Measurements from ENCODE around the gene TUBG1.
"Not testable (repeated sequence)": the region's sequence is repeated elsewhere in the genome, so short reads cannot be mapped to it uniquely, and the experiment has no call there.

TUBG1 gene

DNA sequence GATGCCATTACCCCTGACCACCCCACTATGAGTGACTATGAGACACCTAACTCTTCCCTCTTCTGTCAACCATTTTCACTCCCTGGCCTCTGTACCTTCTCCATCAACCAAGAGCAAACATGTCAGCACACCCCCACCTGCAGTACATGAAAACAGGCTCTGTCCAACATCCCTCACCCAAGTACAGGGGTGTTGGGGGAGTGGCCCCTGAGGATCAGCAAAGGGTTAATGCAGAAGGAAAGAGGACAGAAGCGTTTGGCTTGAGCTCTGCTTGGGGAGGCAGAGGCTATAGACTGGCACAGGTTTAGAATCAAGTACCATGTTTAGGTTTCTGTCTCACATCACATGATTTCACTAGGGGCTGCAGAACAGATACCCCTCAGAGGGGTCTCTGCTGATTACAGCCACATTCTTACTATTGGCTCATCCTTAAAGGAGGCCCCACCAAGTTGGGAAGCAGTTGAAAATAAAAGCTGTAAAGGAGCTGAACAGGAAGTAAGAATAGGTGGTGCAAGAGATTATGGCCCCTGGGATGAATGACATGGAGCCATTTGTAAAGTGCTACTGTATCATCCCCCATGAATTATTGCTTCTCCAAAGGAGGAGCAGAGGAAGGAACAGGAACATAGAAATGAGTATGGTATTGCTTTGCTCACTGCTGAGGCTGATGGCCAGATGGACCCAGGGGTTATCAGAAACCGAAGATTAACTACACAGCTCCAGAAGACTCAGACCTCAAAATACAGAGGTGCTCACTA lies 29.5 kb upstream of the TUBG1 start:
- DNase-seq, result no peak

DNA sequence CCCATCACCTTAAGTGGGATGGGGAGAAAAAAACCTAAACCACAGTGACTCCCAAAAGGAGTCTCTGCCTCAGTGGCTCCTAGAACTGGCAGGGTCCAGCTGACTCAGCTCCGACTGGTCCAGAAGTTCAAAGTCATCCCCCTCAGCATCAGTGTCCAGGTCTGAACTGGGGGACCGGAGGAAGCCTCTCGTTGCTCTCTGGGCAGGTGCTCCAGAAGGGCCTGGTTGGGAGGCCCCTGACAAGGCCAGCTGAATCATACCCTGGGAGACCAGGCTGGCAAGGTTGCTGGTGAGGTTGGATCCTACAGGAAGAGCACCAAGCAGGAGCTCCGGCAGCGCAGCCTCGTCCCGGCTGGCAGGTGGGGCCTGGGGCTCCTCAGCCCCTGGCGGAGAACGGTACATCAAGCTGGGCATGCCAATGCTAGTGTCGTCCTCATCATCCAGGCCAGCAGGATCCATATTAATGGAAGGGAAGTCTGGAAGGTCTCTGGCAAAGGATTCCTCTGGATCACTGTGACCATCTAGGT lies 27.7 kb upstream of the TUBG1 start:
- DNase-seq, result no peak

- no peak for DNase-seq
These were observed 24.6 kb upstream of the TUBG1 start for GRCh38 chr17:42584880-42585279.

DNA sequence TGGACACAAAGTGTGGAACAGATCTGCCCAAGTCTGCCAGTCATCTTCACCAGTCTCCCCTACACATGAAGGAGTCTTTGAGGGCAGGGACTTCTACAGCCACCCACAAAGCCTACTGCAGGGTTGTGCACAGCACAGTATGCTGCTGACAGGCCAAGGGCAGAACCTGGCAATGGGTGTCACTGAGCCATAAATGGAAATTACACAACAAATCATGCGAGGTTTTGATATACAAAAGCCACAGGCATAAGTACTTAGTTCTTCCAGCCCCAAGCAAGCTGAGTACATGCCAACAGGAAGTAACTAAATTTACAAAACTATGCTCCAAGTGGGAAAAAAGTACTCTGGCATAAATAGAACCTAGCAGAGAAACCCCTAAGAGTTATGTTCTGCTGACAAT lies 24.1 kb upstream of the TUBG1 start:
- DNase-seq, result no peak

DNA sequence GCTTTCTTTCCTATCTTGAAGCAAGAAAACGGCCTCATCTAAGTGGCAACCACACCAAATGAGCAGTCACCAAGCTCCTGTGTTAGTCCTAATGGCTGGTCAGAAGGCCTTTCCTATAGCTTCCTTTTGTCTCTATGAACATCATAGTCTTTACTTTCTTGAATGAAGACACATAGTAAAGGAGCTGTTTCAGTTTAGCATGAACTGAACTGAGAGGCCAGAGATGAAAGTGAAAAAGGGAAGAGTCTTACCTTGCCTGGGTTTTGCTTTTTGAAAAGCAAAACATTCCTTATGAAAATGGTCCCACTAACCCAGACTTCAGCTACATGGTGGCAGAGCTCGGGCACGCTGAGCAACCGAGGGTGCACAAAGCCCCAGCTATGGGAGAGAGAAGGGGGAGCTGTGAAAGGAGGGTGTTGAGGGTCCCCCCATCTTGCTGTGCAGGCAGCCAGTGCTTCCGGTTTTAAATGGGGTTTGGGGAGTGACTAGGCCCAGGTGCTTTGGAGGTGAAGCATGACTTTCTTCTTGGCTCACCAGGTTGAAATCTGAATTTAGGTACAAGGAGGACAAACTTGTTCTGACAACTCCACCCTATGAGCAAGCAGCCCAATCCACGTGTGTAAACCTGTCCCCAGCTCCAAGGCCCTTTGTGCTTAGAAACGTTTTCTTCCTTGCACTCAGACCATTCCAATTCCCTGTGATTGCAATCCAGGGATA lies 22.8 kb upstream of the TUBG1 start:
- no peak for DNase-seq

GRCh38 chr17:42590886-42591285 lies 18.6 kb upstream of the TUBG1 start:
- DNase-seq, result no peak

DNA sequence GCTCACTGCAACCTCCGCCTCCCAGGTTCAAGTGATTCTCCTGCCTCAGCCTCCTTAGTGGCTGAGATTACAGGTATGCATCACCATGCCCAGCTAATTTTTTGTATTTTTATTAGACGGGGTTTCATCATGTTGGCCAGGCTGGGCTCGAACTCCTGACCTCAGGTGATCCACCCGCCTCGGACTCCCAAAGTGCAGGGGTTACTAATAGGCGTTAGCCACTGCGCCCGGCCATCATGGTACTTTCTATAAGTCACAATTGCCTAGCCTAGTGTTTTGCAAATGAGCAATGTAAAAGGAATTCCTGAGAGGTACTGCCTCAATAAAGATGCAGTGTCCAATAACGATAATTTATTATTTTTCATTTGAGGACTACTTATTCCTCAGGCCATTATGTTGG lies 18.1 kb upstream of the TUBG1 start:
- DNase-seq, result no peak

GRCh38 chr17:42596386-42596785 lies 13.1 kb upstream of the TUBG1 start:
- DNase-seq, result no peak

DNA sequence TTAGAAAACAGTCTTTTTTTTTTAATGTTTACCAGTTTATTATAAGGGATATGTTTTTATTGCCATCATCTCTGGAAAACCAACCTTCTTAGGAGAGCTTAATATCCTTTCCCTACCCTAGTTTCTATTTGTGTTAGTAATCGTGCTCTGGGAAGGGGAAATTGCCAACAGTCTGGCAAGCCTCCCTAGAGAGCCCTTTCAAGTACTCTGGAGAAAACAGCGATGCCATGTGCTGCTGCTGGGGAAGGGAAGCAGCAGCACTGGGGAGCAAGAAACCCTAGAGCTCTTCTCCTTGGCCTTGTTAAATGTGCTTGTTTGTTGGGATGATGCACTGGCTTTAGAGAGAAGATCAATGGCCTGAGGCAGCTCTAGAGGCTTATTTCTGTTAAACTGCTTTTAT lies 10.6 kb upstream of the TUBG1 start:
- no peak for DNase-seq

GRCh38 chr17:42603318-42603717 lies 6.2 kb upstream of the TUBG1 start:
- DNase-seq, result no peak

- DNase-seq, result no peak
These were observed 1.7 kb upstream of the TUBG1 start for GRCh38 chr17:42607769-42608168.

GRCh38 chr17:42608305-42609181 lies 940 bp upstream of the TUBG1 start:
- DNase-seq, result peak in 4 of 6 experiments; percentile 24 to 66 (median 37)

DNA sequence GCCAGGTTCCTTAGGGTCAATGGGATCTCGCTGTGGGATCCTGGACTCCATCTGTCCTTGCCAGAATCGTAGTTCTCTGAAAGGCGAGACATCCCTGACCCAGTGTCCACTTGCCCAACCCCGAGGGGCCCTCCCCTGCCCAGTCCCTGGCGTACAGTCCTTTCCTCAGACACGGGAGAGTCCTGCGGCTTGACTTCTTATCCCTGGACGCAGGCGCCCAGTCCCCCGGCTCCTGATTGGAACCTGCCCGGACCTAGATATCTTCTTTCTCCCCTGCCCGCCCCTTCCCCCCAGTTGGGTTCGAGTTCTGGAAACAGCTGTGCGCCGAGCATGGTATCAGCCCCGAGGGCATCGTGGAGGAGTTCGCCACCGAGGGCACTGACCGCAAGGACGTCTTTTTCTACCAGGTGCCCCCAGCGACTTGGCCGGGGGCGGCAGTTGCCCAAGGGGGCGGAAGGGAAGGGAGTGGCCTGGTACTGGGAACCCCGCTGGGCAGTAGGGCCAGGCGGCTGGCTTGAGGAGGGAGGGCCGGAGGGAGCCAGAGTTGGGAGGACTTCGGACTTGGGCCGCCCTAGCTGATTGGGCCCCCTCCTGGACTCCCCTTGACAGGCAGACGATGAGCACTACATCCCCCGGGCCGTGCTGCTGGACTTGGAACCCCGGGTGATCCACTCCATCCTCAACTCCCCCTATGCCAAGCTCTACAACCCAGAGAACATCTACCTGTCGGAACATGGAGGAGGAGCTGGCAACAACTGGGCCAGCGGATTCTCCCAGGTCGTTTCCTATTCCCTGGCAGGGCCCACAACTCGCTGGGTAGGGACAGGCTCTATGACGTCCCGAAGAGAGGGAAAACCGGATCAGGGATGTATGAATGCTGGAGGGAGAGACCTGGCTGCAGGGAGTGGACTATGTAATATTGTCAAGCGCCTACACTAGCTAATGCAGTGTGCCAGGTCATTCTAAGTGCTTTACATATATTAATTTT lies 625 bp downstream of the TUBG1 start:
- peak in 1 of 6 experiments; percentile 22 for DNase-seq

- DNase-seq, result no peak
These were observed 2.5 kb downstream of the TUBG1 start for GRCh38 chr17:42612013-42612412.

DNA sequence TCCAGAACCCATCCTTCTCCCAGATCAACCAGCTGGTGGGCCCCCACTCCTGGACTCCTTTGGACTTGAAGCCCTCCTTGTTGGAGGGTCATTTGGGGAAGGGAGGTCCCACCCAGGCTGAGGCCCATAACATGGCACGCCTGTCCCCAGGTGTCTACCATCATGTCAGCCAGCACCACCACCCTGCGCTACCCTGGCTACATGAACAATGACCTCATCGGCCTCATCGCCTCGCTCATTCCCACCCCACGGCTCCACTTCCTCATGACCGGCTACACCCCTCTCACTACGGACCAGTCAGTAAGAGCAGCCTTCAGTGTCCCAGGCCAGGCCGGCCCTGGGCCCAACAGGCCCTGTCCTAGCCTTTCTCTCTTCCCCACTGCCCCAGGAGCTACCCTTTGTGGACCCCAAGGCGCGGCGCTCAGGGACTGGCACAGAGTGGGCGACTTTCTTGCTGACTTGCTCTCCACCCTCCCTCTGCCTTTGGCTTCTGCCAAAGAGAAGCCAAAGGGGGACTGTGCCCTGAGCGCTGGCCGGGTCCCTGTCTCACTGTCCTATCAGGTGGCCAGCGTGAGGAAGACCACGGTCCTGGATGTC lies 4.3 kb downstream of the TUBG1 start:
- no peak for DNase-seq

GRCh38 chr17:42617956-42618431 lies 8.5 kb downstream of the TUBG1 start:
- no peak for DNase-seq

- DNase-seq, result no peak
These were observed 9.1 kb downstream of the TUBG1 start for GRCh38 chr17:42618442-42619150.

GRCh38 chr17:42621987-42622386 lies 12.5 kb downstream of the TUBG1 start:
- not testable (repeated sequence) for DNase-seq

- DNase-seq, result no peak
These were observed 13.8 kb downstream of the TUBG1 start for GRCh38 chr17:42623271-42623670.

DNA sequence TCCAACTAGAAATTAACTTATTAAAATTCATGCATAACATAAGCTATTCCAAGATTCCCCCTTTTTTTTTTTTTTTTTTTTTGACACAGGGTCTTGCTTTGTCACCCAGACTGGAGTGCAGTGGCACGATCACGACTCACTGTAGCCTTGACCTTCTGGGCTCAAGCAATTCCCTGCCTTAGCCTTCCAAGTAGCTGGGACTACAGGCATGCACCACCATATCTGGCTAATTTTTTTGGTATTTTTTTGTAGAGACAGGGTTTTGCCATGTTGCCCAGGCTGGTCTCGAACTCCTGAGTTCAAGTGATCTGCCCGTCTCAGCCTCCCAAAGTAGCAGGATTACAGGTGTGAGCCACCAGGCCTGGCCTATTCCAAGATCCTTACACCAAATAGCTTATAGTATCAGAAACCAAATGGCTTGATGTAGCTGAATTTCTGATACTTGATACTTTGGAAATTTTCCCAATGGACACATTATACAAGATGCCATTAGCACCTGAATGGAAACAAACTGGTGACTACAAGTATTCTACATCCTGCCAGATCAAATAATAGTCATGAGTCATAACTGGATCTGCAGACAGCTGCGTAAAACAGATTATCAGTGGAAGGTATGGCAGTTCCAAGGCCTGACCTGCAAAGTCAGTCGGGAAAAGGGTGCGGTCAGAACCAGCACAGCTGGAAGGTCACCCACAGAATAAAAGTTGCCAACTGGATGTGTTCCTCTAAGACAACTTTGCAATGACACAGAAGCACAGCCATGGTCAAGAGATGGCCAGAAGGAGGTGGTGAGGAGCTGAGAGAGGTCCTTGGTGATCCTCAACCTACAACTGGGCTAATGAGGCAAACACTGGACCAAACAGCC lies 14.5 kb downstream of the TUBG1 start:
- DNase-seq, result no peak
